ENCODE results near the gene IMMP2L.

DNA sequence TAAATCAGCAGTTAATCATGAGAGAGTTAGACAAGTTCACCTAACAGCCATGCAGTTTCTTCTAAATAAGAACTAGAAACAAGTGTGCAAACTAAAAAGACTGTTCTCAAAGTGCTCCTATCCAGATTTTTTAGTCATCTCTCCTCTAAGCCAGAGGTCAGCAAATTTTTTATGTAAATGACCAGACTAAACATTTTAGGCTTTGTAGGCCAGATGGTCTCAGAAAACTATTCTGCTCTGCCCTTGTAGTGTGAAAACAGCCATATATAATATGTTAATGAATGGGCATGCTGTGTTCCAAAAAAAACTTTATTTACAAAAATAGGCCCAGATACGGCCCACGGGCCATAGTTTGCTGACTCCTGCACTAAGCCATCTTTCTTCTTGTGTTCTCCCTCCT lies 734.4 kb downstream of the IMMP2L start:
- TF ChIP-seq CTCF (IDR thresholded peaks at IDR 0.05; ENCODE audit: extremely low read depth in 1 of 2, insufficient read depth in 1 of 2, low read depth in 1 of 2, low read length in 2 of 2) (no peak), FOS (IDR thresholded peaks at IDR 0.05; ENCODE audit: borderline replicate concordance, insufficient read depth, low read length) (no peak), POLR2A (IDR thresholded peaks at IDR 0.05; ENCODE audit: low read depth, low read length) (no peak)
